Skeletal muscle satellite cell (primary cell): ENCODE data around the gene OBSL1.

Experiments
- H3K27me3 ChIP-seq: 2 replicates; pipeline ENCODE4 v1.7.0; 2013; ENCODE audit warnings: low read length; ENCODE audit not compliant: control insufficient read depth, insufficient read depth
- H3K36me3 ChIP-seq: 2 replicates; pipeline ENCODE4 v1.7.0; 2013; ENCODE audit warnings: mild to moderate bottlenecking, control low read depth, low read length; ENCODE audit not compliant: insufficient read depth
- H3K4me1 ChIP-seq: 2 replicates; pipeline ENCODE4 v1.7.0; 2013; ENCODE audit warnings: low read length; ENCODE audit not compliant: control insufficient read depth, insufficient read depth
- H3K4me2 ChIP-seq: 2 replicates; pipeline ENCODE4 v1.7.0; 2013; ENCODE audit warnings: mild to moderate bottlenecking, low read length
- H3K4me3 ChIP-seq: 2 replicates; pipeline ENCODE4 v1.7.0; 2013; ENCODE audit warnings: low read length
- H3K9ac ChIP-seq: 2 replicates; pipeline ENCODE4 v1.7.0; 2013; ENCODE audit warnings: mild to moderate bottlenecking, low read depth, low read length, moderate library complexity
- H3K9me3 ChIP-seq: replicated peaks from 2 replicates; pipeline ENCODE4 v1.7.0; 2013; ENCODE audit warnings: mild to moderate bottlenecking, control low read depth, low read length

Gene OBSL1

GRCh38 chr2:219532378-219532649 lies 39.0 kb downstream of the OBSL1 start:
- Histone ChIP-seq H3K9ac (no peak overlapping the region), H3K27me3 (peaks cover 26% of the 10 kb centered on the region)

GRCh38 chr2:219531639-219532377 lies 39.5 kb downstream of the OBSL1 start:
- peaks cover 32% of the 10 kb centered on the region for H3K27me3 ChIP-seq
- H3K4me3 ChIP-seq: no peak overlapping the region
- no peak overlapping the region for H3K9ac ChIP-seq
- H3K36me3 ChIP-seq: no peaks in the 10 kb centered on the region
- H3K4me2 ChIP-seq: no peak overlapping the region
- H3K9me3 ChIP-seq: no peaks in the 10 kb centered on the region
- no peaks in the 10 kb centered on the region for H3K4me1 ChIP-seq

More at GRCh38 chr2:219532378-219532649, 39.0 kb downstream of the OBSL1 start:
- Histone ChIP-seq H3K4me3 (no peak overlapping the region), H3K4me1 (no peaks in the 10 kb centered on the region), H3K36me3 (no peaks in the 10 kb centered on the region), H3K4me2 (no peak overlapping the region), H3K9me3 (no peaks in the 10 kb centered on the region)

GRCh38 chr2:219530048-219530963 lies 41.0 kb downstream of the OBSL1 start:
- Histone ChIP-seq H3K4me2 (peak overlapping the region; percentile 70), H3K36me3 (no peaks in the 10 kb centered on the region), H3K27me3 (peaks cover 43% of the 10 kb centered on the region), H3K4me3 (peak overlapping the region; percentile 42), H3K4me1 (no peaks in the 10 kb centered on the region), H3K9me3 (no peaks in the 10 kb centered on the region), H3K9ac (no peak overlapping the region)

- Histone ChIP-seq H3K4me1 (peaks cover 3% of the 10 kb centered on the region), H3K4me2 (no peak overlapping the region), H3K27me3 (peaks cover 59% of the 10 kb centered on the region), H3K9ac (no peak overlapping the region), H3K36me3 (no peaks in the 10 kb centered on the region), H3K4me3 (no peak overlapping the region), H3K9me3 (no peaks in the 10 kb centered on the region)
These were observed 43.9 kb downstream of the OBSL1 start for GRCh38 chr2:219527472-219527871.

GRCh38 chr2:219527076-219527394 lies 44.3 kb downstream of the OBSL1 start:
- no peak overlapping the region for H3K4me3 ChIP-seq
- no peak overlapping the region for H3K9ac ChIP-seq
- H3K36me3 ChIP-seq: no peaks in the 10 kb centered on the region
- peaks cover 6% of the 10 kb centered on the region for H3K4me1 ChIP-seq
- peaks cover 59% of the 10 kb centered on the region for H3K27me3 ChIP-seq
- H3K9me3 ChIP-seq: no peaks in the 10 kb centered on the region
- no peak overlapping the region for H3K4me2 ChIP-seq

GRCh38 chr2:219526320-219527075 lies 44.8 kb downstream of the OBSL1 start:
- Histone ChIP-seq H3K27me3 (peaks cover 57% of the 10 kb centered on the region), H3K4me3 (no peak overlapping the region), H3K4me1 (peaks cover 12% of the 10 kb centered on the region), H3K4me2 (no peak overlapping the region), H3K36me3 (no peaks in the 10 kb centered on the region), H3K9me3 (no peaks in the 10 kb centered on the region), H3K9ac (no peak overlapping the region)

- H3K9me3 ChIP-seq: no peaks in the 10 kb centered on the region
- H3K9ac ChIP-seq: no peak overlapping the region
- H3K4me3 ChIP-seq: no peak overlapping the region
- H3K27me3 ChIP-seq: peaks cover 55% of the 10 kb centered on the region
- no peak overlapping the region for H3K4me2 ChIP-seq
- no peaks in the 10 kb centered on the region for H3K36me3 ChIP-seq
- H3K4me1 ChIP-seq: peaks cover 19% of the 10 kb centered on the region
These were observed 45.7 kb downstream of the OBSL1 start for GRCh38 chr2:219525533-219526232.

- H3K27me3 ChIP-seq: peaks cover 55% of the 10 kb centered on the region
- peaks cover 19% of the 10 kb centered on the region for H3K4me1 ChIP-seq
These were observed 46.5 kb downstream of the OBSL1 start for GRCh38 chr2:219524817-219525216.

GRCh38 chr2:219523031-219523671 lies 48.2 kb downstream of the OBSL1 start:
- H3K4me1 ChIP-seq: peaks cover 19% of the 10 kb centered on the region
- H3K9ac ChIP-seq: no peak overlapping the region
- H3K4me3 ChIP-seq: no peak overlapping the region
- peaks cover 41% of the 10 kb centered on the region for H3K27me3 ChIP-seq
- H3K9me3 ChIP-seq: no peaks in the 10 kb centered on the region
- H3K4me2 ChIP-seq: no peak overlapping the region
- H3K36me3 ChIP-seq: no peaks in the 10 kb centered on the region

More at GRCh38 chr2:219524817-219525216, 46.5 kb downstream of the OBSL1 start:
- Histone ChIP-seq H3K9me3 (no peaks in the 10 kb centered on the region), H3K36me3 (no peaks in the 10 kb centered on the region), H3K4me2 (no peak overlapping the region), H3K9ac (no peak overlapping the region), H3K4me3 (no peak overlapping the region)

- Histone ChIP-seq H3K4me1 (peaks cover 19% of the 10 kb centered on the region), H3K27me3 (peaks cover 41% of the 10 kb centered on the region), H3K4me2 (peak overlapping the region; percentile 76), H3K4me3 (peak overlapping the region; percentile 24), H3K9me3 (no peaks in the 10 kb centered on the region), H3K9ac (no peak overlapping the region), H3K36me3 (no peaks in the 10 kb centered on the region)
These were observed 49.0 kb downstream of the OBSL1 start for GRCh38 chr2:219522111-219523030.
